GM12872 (cell line): ENCODE results near the gene RIC3.

Experiments used
- TF ChIP-seq, protein P1 (sequence below): IDR thresholded peaks from 3 replicates; pipeline ENCODE4 v1.5.1; 2011; ENCODE audit warnings: low read depth, mild to moderate bottlenecking, low read length, moderate library complexity; ENCODE audit not compliant: insufficient read depth

RIC3 gene

DNA sequence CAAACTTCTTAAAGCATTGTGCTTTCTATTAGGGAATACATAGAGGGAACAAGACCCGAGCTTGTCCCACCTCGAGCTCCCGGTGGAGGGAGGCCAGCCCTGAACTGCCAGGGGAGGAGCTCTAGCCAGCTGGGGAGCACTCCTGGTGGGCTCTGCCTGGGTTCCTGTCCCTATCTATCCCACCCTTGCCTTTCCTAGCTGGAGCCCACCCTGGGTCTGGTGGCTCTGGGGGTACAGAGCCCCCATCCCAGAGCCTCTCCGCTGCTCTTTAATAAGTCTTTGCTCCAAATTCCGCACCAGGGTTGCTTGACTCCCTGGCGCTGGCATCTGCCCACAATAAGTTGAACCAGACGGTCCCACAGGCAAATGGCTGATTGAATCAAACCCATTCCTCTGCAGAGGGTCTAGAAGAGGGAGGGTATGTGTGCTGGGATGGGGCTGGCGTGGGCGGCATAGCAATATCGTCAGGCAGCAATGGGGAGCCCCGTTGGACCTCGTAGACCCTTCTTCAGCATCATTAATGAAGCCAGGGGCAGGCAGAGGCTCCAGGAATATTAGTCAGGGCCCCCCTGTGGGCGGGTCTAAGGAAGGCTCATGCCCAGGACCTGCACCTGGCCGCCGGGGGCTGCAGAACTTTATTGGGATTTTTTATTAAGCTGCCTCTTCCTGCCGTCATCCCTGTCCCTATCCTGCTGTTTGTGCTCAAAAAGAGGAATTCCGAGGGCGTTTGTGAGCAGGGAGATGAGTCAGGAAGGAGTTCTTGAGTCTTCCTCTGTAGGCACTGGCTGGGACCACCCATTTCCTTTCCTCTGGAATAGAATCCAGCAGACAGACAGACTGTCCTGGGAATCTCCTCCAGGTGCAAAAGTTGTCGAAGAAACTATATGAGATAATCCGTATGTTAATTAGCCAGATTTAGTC is 38.5 kb upstream of the RIC3 start:
- TF ChIP-seq, protein P1, sequence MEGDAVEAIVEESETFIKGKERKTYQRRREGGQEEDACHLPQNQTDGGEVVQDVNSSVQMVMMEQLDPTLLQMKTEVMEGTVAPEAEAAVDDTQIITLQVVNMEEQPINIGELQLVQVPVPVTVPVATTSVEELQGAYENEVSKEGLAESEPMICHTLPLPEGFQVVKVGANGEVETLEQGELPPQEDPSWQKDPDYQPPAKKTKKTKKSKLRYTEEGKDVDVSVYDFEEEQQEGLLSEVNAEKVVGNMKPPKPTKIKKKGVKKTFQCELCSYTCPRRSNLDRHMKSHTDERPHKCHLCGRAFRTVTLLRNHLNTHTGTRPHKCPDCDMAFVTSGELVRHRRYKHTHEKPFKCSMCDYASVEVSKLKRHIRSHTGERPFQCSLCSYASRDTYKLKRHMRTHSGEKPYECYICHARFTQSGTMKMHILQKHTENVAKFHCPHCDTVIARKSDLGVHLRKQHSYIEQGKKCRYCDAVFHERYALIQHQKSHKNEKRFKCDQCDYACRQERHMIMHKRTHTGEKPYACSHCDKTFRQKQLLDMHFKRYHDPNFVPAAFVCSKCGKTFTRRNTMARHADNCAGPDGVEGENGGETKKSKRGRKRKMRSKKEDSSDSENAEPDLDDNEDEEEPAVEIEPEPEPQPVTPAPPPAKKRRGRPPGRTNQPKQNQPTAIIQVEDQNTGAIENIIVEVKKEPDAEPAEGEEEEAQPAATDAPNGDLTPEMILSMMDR: no peak

DNA sequence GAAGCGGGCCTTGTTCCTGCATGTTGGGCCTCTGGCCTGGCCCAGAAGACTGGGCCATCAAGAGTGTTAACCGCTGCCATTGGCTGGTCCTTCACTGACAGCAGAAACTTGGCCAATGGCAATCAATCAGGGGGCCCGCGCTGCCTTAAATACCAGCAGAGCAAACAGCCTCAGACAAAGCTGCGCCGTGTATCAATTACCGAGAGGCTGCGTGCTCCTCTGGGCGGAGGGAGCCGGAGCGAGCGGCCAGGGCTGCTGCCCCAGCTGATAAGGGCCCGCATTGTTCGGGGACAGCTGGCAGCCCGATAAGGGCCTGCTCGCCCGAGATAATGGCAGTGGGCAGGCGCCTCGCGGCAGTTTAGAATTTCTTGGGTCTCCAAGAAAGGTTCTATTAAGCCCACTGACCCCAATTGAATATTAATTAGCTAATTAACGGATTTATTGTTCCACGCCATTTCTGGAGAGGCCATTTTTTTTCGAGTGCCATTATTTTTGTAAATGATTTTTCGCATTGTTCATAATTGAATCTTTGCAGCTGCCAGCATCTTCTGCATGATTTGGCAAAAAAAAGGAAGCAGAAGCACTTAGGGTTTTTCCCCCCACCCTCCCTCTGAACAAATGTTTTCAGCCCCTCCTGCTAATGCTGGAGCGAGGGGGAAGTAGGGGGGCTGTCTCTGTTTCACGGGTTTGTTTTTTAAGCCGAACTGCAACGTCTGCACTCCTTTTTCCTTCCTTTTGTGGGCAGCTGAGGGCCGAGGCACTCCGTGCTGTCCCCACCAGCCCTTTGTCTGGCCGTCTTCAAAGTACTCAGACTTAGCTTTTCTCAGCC is 37.6 kb upstream of the RIC3 start:
- TF ChIP-seq, protein P1: no peak

DNA sequence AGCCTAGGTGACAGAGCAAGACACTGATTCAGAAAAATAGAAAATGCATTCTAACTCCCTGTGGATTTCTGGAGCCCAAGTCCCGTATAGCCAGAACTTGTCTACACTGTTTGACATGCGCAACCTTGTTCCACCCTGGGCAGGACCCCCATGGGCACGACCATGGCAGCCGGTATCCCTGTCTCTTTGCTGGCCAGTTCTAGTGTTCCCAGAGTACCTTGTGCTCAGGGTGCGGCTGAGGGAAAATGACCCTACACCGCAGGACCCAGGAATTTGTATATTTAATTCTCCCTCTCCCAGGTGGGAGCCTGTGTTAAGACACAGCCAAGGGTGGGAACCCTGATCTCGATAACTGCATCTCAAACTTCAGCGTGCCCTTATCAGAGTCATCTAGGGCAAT is 36.7 kb upstream of the RIC3 start:
- TF ChIP-seq, protein P1: no peak

DNA sequence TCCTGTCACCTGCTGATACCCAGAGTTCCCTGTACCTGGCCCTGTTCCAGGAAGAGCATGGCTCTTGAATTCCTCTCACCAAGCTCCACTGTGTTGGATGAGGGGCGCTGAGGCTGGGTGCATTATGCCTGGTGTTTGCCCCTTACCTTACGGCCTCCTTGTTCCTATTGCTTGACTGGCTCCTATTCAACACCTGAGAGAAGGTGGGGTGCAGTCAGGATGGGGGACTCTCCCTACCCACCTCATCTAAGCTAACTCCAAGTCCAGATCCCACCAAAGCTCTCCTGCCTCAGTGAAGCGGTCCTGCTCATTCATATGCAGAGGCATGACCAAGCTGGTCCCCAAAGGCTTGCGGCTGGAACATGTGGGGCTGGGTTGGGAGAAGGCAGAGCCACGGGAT is 35.8 kb upstream of the RIC3 start:
- TF ChIP-seq, protein P1: no peak

DNA sequence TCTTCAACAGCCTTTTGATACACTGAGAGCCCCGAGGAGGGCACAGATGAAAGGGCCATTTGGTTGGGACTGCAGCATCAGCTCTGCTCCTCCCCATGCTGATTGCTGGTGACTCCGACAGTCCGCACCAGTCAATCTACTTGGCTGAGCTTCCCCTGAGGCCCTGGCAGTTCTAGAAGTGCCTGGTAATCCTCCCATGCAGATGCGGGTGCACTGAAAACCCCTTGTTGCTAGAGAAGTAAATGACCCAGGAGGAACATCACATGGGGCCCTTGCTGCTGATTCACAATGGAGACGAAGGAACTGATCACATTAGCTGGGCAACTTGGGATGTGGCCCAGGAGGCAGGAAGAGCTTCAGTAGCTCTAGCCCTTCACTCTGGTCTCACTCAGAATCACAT is 35.2 kb upstream of the RIC3 start:
- TF ChIP-seq, protein P1: no peak

DNA sequence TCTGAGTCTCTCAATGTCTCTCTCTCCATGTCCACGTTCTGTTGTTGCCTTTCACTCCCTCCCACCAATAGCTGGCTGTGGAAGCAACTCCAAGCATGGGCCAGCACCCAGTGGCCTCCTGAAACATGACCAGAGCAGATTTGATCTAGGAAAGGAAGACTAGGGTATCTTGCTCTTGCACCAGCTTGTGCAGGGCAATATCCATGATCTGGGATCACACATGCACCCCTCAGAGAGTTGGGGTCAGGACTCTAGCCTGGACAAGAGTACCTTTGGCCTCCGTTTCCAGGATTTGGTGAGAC is 34.5 kb upstream of the RIC3 start:
- TF ChIP-seq, protein P1: no peak
